ENCODE data around the gene ABCA4.

The ABCA4 gene

GRCh38 chr1:94081566-94082344 lies 39.2 kb downstream of the ABCA4 start:
- TF ChIP-seq CTCF (IDR thresholded peaks at IDR 0.05): no peak

GRCh38 chr1:94079989-94080388 lies 41.0 kb downstream of the ABCA4 start:
- TF ChIP-seq CTCF (IDR thresholded peaks at IDR 0.05): no peak

GRCh38 chr1:94079080-94079940 lies 41.6 kb downstream of the ABCA4 start:
- no peak for TF ChIP-seq CTCF (IDR thresholded peaks at IDR 0.05)

- TF ChIP-seq CTCF (IDR thresholded peaks at IDR 0.05): no peak
Observed at GRCh38 chr1:94072840-94073522, 48.0 kb downstream of the ABCA4 start.

GRCh38 chr1:94071976-94072375 lies 49.0 kb downstream of the ABCA4 start:
- TF ChIP-seq CTCF (IDR thresholded peaks at IDR 0.05): no peak

GRCh38 chr1:94071391-94071790 lies 49.6 kb downstream of the ABCA4 start:
- TF ChIP-seq CTCF (IDR thresholded peaks at IDR 0.05): no peak

GRCh38 chr1:94070865-94071264 lies 50.1 kb downstream of the ABCA4 start:
- TF ChIP-seq CTCF (IDR thresholded peaks at IDR 0.05): no peak
